ENCODE measurements around the gene FAM3A.
A peak's percentile ranks its signal among the peaks of the same experiment; 100 is the strongest.

The FAM3A gene

DNA sequence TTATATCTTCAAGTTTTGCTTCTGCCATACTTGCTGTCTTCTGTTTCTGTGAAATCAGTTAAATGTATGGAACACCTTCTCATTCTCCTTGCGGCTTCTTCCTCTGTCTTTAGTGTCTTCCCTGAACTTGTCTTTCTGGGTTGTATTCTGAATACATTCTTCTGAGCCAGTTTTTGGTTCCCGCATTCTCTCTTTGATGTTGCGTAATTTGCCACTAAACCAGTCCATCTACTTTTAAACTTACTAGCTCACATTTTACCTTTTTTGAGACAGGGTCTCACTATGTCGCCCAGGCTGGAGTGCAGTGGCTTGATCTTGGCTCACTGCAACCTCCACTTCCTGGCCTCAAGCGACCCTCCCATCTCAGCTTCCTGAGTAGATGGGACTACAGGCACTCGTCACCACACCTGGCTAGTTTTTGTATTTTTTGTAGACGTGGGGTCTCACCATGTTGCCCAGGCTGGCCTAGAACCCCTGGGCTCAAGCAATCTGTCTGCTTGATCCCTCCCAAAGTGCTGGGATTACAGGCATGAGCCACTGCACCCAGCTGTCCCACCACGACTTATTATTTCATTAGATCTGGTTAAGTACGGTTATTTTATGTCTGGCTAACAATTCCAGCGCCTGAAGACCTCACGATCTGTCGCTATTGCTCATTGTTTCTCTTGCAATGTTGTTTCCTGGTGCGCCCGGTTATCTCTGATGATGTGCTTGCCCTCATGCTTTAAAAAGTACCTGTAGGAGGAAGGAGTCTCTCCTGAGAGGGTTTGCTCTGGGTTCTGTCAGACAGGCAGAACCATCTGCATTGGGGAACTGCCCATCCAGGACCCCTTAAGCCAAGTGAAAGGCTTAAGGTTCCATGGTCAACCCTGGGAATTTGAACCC, 9.8 kb upstream of the FAM3A start:
- no peak overlapping the region for H3K27ac Mint-ChIP-seq
- intact Hi-C loops (cut with micrococcal nuclease) = loop anchor here (5.0 kb wide), 1 partner anchor 34 kb away; the partner anchor contains the start of gene SLC10A3
- no peaks in the 10 kb centered on the region for H3K9me3 Mint-ChIP-seq
- H3K4me3 Mint-ChIP-seq = no peak overlapping the region
- peaks cover 11% of the 10 kb centered on the region for H3K4me1 Mint-ChIP-seq (ENCODE audit: low read depth)
- H3K27me3 Mint-ChIP-seq = no peaks in the 10 kb centered on the region
- peaks cover 7% of the 10 kb centered on the region for H3K36me3 Mint-ChIP-seq (ENCODE audit: low read depth)

DNA sequence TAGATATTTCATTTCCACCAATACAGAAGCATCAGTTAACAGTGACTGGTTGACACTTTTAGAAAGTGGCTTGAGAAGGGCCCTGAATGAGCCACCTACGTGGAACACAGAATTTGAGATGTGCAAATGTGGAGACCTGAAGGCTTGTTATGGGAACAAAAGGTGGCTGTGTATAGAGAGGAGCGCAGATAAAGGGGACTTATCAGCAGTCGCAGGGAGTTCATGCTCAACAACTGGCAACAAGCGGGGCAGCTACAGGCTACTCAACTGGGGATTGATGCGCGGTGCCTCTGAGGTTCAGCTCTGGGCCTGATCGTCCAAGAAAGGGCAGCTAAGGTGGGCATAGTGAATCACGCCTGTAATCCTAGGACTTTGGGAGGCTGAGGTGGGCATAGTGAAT, 3.4 kb upstream of the FAM3A start:
- no peak overlapping the region for H3K4me3 Mint-ChIP-seq
- intact Hi-C loops (cut with micrococcal nuclease) = no loop called here
- H3K27ac Mint-ChIP-seq = no peak overlapping the region
- no peaks in the 10 kb centered on the region for H3K27me3 Mint-ChIP-seq
- H3K4me1 Mint-ChIP-seq (ENCODE audit: low read depth) = peaks cover 12% of the 10 kb centered on the region
- no peaks in the 10 kb centered on the region for H3K36me3 Mint-ChIP-seq (ENCODE audit: low read depth)
- H3K9me3 Mint-ChIP-seq = no peaks in the 10 kb centered on the region

DNA sequence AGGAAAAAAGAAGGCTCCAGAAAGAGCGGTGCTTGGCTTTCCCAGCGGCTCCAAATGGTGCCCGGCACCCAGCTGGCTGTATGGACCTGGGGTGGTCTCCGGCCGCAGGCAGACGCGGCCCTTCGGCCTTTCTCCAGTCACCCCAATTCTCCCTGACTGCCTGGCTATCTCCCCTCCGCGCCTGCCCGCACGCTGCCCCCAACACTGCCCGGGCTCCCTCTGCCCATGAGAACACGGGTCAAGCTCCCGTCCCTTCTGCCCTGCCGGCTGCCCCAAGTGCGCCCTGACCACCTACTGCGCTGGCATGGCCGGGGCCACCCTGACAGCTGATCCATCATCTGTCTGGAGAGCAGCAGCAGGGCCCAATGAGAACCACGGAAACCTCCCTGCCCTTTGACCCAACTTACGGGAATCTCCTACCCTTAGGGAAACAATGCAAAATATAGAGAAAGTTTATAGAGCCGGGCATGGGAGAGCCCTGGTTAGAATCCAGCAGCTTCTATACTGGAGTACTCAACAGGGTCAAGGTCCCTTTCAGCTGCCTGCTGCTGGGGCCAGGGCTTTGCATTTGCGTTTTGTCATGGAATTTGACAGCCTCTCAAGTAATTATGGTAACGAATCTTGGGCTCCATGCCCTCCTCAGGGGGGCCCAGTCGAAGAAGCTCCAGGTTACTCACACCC, 1.2 kb upstream of the FAM3A start:
- Mint-ChIP-seq H3K9me3 (no peaks in the 10 kb centered on the region), H3K27ac (peak overlapping the region; percentile 92), H3K4me1 (ENCODE audit: low read depth) (peaks cover 27% of the 10 kb centered on the region), H3K27me3 (no peaks in the 10 kb centered on the region), H3K4me3 (no peak overlapping the region), H3K36me3 (ENCODE audit: low read depth) (peaks cover 7% of the 10 kb centered on the region)
- intact Hi-C loops (cut with micrococcal nuclease) = no loop called here

DNA sequence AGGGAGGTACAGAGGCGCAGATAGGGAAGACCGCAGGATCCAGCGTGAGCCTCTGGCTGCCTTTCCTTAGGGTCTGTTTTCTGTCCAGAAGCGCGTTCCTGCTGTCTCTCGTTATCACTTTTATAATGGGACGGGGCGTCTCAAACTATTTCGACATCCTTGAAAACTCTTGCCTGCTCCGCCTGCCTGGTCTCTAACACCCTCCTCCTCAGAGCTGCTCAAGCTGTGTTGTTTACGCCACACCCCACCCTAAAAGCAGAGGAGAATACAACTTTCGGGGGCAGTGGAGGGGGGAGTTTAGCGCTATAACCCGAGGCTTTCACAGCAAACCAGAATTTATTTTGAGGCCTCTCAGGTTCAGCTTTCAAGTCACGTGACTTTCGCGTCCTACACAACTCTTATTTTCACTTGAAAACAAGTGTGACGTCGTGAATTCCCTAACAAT, 646 bp upstream of the FAM3A start:
- peaks cover 27% of the 10 kb centered on the region for H3K4me1 Mint-ChIP-seq (ENCODE audit: low read depth)
- no peaks in the 10 kb centered on the region for H3K27me3 Mint-ChIP-seq
- intact Hi-C loops (cut with micrococcal nuclease) = no loop called here
- no peaks in the 10 kb centered on the region for H3K9me3 Mint-ChIP-seq
- peaks cover 7% of the 10 kb centered on the region for H3K36me3 Mint-ChIP-seq (ENCODE audit: low read depth)
- H3K4me3 Mint-ChIP-seq = peak overlapping the region; percentile 85
- H3K27ac Mint-ChIP-seq = peak overlapping the region; percentile 92

DNA sequence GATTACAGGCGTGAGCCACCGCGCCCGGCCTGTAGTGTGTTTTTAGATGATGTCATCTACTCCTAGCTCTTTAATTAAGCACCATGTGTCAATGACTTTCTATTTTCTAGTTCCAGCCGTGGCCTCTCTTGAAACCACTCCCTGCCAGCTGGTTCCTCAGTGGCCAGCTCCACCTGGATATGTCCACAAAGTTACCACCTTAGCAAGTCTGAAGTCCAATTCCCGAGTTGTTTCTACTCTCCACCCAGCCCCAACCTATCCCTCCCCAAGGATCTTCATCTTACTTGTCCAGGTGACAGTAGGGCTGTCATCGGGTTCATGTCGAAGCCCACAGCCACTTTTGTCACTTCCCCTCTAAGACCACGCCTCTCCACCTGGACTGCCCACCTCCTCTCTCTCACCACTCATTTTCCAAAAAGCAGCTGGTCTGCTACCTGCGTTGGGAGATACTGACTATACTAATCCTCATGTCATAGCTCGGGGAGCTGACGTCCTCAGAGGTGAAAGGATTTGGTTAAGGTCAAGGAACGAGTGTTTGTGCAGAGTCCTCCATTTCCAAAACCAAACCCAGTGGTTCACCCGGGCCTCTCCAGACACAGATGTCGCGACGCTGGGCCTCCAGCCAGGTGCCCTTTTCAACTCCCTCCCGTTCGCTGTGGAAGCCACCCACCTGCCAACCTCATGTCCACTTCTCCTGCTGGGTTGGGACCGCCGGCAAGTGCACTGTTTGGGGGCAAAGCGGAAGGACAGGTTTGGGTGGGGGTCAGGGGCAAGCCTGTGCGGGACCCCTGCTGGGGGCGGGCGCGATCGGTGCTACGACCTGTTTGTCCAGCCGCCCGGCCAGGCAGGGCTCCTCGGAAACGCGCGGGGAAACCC, 704 bp downstream of the FAM3A start:
- H3K4me3 Mint-ChIP-seq = peak overlapping the region; percentile 83
- intact Hi-C loops (cut with micrococcal nuclease) = no loop called here
- H3K4me1 Mint-ChIP-seq (ENCODE audit: low read depth) = peaks cover 32% of the 10 kb centered on the region
- H3K27me3 Mint-ChIP-seq = no peaks in the 10 kb centered on the region
- H3K36me3 Mint-ChIP-seq (ENCODE audit: low read depth) = peaks cover 16% of the 10 kb centered on the region
- H3K9me3 Mint-ChIP-seq = no peaks in the 10 kb centered on the region
- H3K27ac Mint-ChIP-seq = peak overlapping the region; percentile 92

DNA sequence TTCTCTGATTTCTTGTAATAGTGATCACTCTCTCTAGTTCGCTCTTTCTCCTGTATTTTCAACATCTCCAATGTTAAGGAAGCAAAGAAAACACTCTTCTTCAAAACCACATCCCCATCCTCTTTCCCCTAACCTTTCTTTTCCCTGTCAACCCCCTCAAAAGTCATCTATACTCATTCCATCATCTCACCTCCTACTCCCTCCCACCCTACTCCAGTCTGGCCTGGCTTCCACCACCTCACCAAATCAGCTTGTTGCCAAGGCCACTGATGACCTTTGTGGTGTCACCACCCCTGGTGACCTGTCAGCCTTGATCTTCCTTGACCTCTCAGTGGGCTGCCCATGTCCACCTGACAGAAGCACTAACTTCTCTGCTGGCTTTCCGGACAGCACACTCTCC, 2.3 kb downstream of the FAM3A start:
- H3K36me3 Mint-ChIP-seq (ENCODE audit: low read depth) = peaks cover 32% of the 10 kb centered on the region
- peaks cover 7% of the 10 kb centered on the region for H3K9me3 Mint-ChIP-seq
- H3K4me3 Mint-ChIP-seq = no peak overlapping the region
- H3K27me3 Mint-ChIP-seq = no peaks in the 10 kb centered on the region
- intact Hi-C loops (cut with micrococcal nuclease) = no loop called here
- no peak overlapping the region for H3K27ac Mint-ChIP-seq
- H3K4me1 Mint-ChIP-seq (ENCODE audit: low read depth) = peaks cover 32% of the 10 kb centered on the region

DNA sequence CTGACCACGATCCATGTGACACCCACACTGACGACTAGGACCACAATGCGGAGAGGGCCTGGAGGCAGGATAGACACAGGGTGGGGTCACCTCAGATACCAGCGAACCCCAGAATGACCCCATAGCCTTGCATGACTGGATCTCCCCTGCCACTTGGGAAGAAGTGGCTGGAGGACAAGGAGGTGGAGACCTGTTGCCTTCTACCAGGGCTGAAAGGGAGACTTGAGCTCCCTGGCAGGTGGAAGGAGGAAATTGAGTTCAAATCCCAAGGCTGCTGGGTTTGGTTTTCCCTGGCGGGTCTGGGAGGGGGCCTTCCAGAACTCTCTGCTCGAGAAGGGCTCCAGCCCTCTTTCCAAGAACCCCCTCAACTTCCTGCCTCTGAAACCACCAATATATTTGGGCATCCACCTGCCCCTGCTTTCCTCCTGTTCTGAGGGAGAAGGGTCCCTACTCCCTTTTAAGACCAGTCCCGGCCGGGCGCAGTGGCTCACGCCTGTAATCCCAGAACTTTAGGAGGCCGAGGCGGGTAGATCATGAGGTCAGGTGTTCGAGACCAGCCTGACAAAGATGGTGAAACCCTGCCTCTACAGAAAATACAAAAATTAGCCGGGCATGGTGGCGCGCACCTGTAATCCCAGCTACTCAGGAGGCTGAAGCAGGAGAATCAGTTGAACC, 3.0 kb downstream of the FAM3A start:
- no peak overlapping the region for H3K4me3 Mint-ChIP-seq
- intact Hi-C loops (cut with micrococcal nuclease) = no loop called here

DNA sequence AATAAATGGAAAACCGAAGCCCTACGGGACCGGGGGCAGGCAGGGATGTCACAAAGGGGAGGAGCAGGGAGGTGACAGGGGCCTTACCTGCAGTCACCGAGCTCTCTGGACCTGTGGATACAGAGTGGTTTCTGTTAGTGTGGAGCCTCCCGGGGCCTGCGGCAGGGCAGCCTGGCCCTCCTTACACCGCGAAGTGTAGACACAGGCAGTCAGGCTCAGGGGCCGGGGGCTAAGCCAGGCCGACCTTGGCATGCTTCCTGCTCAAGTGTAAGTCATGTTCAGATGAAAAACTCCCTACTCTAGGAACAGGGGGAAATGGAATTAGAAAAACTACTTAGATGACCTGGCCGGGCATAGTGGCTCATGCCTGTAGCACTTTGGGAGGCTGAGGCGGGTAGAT, 4.3 kb downstream of the FAM3A start:
- H3K27ac Mint-ChIP-seq = peak overlapping the region; percentile 40
- peaks cover 26% of the 10 kb centered on the region for H3K4me1 Mint-ChIP-seq (ENCODE audit: low read depth)
- H3K4me3 Mint-ChIP-seq = no peak overlapping the region
- peaks cover 7% of the 10 kb centered on the region for H3K9me3 Mint-ChIP-seq
- H3K36me3 Mint-ChIP-seq (ENCODE audit: low read depth) = peaks cover 52% of the 10 kb centered on the region
- intact Hi-C loops (cut with micrococcal nuclease) = no loop called here
- no peaks in the 10 kb centered on the region for H3K27me3 Mint-ChIP-seq

More for the DNA sequence above, 3.0 kb downstream of the FAM3A start:
- Mint-ChIP-seq H3K36me3 (ENCODE audit: low read depth) (peaks cover 39% of the 10 kb centered on the region), H3K27ac (no peak overlapping the region), H3K4me1 (ENCODE audit: low read depth) (peaks cover 32% of the 10 kb centered on the region), H3K27me3 (no peaks in the 10 kb centered on the region), H3K9me3 (peaks cover 7% of the 10 kb centered on the region)

DNA sequence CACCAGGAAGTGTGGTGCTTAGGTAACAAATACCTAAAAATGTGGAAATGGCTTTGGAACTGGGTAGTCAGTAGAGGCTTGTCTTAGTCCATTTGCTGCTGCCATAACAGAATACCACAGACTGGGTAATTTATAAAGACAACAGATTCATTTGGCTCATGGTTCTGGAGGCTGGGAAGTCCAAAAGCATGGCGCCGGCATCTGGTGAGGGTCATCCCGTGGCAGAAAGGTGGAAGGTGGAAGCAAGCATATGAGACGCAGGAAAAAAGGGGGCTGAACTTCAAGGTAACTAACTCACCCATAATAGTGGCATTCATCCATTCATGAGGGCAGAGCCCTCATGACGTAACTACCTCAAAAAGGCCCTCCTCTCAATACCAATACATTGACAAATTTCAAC, 6.6 kb downstream of the FAM3A start:
- H3K36me3 Mint-ChIP-seq (ENCODE audit: low read depth) = peaks cover 71% of the 10 kb centered on the region
- H3K9me3 Mint-ChIP-seq = peaks cover 7% of the 10 kb centered on the region
- no peaks in the 10 kb centered on the region for H3K27me3 Mint-ChIP-seq
- H3K27ac Mint-ChIP-seq = no peak overlapping the region
- no peak overlapping the region for H3K4me3 Mint-ChIP-seq
- H3K4me1 Mint-ChIP-seq (ENCODE audit: low read depth) = peaks cover 20% of the 10 kb centered on the region
- intact Hi-C loops (cut with micrococcal nuclease) = no loop called here

DNA sequence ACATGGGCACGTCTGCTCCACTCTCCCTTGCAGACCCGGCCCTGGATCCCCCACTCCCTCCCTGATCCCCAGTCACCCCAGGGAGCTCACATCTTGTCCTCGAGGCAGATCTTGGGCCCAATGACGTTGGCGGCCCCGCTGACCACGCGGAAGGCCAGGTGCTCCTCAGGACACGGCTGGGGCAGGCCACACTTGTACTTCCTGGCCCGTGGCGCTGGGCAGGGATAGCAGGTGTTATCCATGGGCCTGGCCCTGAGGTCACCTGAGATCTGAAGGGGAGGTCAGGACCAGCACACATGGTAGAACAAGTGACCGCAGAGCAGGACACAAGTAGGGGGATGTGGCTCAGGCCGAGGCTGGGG, 7.7 kb downstream of the FAM3A start:
- Mint-ChIP-seq H3K36me3 (ENCODE audit: low read depth) (peaks cover 71% of the 10 kb centered on the region), H3K9me3 (peaks cover 7% of the 10 kb centered on the region), H3K4me3 (no peak overlapping the region), H3K27me3 (no peaks in the 10 kb centered on the region), H3K27ac (no peak overlapping the region), H3K4me1 (ENCODE audit: low read depth) (peaks cover 11% of the 10 kb centered on the region)
- intact Hi-C loops (cut with micrococcal nuclease) = no loop called here

DNA sequence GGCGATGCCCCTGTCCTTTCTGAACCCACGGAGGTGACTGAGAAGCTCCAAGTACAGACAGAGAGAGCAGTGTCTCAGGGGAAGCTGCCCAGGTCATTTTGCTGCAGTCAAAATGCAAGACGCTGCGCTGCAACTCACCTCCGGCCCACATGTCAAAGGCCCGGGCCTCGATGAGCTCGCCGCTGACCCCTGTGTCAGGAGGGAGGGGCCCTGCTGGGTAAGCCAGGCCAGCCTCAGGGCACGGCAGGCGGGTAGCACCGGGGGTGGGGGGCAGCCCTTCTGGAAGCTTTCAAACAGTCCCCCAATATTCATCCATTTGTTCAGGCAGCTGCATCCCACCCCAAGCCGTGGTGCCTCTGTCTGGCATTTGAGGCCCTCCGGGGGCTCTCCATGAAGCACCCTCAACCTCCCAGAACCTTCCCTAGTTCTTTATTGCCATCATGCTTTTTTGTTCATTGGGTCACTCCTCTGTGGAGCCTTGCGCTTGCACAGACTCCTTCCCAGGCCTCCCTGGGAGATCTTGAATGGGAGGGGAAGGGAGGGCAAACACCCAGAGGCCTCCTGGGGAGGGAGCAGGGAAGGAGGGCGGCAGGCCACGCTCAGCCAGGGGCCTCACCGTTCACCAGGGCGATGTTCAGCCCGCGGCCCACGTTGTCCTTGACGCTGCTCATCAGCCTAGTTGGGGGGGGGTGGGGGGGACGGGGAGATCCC, 8.2 kb downstream of the FAM3A start:
- intact Hi-C loops (cut with micrococcal nuclease) = no loop called here
- H3K27ac Mint-ChIP-seq = no peak overlapping the region
- peaks cover 69% of the 10 kb centered on the region for H3K36me3 Mint-ChIP-seq (ENCODE audit: low read depth)
- no peaks in the 10 kb centered on the region for H3K27me3 Mint-ChIP-seq
- no peak overlapping the region for H3K4me3 Mint-ChIP-seq
- H3K4me1 Mint-ChIP-seq (ENCODE audit: low read depth) = peaks cover 11% of the 10 kb centered on the region
- H3K9me3 Mint-ChIP-seq = peaks cover 7% of the 10 kb centered on the region

DNA sequence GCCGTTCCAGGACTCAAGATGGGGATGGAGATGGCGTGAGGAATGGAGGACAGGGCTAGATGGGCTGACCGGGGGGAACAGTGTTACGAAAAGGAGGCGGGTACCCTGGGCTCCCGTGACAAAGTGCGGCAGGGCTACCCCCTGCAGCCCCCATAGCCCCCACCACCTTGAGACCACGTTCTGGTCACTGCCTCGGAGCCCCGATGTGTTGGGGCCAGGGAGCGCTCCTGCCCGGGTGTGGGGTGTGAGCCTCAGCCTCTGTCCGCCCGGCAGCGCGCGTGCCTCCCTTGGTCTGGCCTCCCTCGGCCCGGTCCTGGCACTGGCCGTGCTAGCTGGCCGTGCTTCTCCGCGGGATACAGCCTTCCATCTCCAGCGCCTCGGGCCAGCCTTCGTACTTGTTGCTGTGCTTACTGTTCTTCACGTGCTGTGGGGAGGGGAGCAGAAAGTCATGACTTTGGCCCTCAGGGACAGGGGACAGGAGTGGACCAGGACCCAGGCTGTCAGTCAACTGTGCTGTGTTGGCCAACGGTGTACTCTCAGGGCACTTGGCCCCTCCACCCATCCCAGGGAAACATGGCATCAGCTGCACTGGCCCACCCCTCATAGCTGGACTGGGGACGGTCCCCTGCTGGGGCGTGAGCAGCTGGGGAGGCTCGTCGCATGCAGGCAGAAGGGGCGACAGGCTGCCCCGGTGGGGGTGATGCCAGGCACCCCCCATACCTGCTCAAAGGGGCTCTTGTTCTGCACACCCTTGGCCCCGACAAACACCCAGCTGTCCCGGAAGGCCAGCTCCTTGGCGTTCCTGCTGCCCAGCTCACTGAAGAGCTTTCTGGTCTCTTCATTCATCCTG, 9.3 kb downstream of the FAM3A start:
- H3K36me3 Mint-ChIP-seq (ENCODE audit: low read depth) = peaks cover 64% of the 10 kb centered on the region
- no peak overlapping the region for H3K27ac Mint-ChIP-seq
- no peaks in the 10 kb centered on the region for H3K27me3 Mint-ChIP-seq
- intact Hi-C loops (cut with micrococcal nuclease) = no loop called here
- H3K9me3 Mint-ChIP-seq = peaks cover 7% of the 10 kb centered on the region
- no peak overlapping the region for H3K4me3 Mint-ChIP-seq
- H3K4me1 Mint-ChIP-seq (ENCODE audit: low read depth) = peaks cover 5% of the 10 kb centered on the region

Data from dendritic cell treated with granulocyte-macrophage colony-stimulating factor and Interleukin-4, amounts not matched to agents 40 ng/mL and 50 ng/mL, for 4 days (primary cell).